ENCODE measurements around the gene TMEM100. TPM values are rescaled to one million over a fixed set of nuclear protein-coding genes. Genes with fewer than 3 reads are reported as not detected.
"Not testable (repeated sequence)": the region's sequence is repeated elsewhere in the genome, so short reads cannot be mapped to it uniquely, and the experiment has no call there.

The TMEM100 gene
- polyA plus RNA-seq, 4 donors, result 62.3 to 88.6 (median 72.1) TPM

DNA sequence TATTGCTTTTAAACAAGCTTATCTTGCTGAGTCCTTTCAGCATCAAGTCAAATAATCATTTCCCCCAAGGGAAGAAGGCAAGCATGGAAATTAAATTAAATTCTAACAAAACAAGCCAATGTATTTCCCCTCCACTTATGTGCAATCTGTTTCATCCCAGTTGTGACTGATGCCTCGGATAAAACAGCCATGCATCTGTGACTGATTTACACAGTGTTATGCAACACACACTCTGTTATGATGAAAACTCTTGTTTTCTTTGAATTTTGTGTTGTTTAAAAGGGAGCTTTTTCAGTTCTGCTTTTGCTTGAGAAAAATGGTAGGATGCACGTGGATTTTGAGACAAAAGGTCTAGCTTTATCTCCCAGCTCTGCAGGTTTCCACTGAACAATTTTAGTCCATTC lies 32.6 kb downstream of the TMEM100 start:
- no peak for DNase-seq (ENCODE audit: low read depth in 4 of 4, low spot score in 3 of 4)

- no peak for DNase-seq (ENCODE audit: low read depth in 4 of 4, low spot score in 3 of 4)
These were observed 33.0 kb downstream of the TMEM100 start for GRCh38 chr17:55689672-55690071.

DNA sequence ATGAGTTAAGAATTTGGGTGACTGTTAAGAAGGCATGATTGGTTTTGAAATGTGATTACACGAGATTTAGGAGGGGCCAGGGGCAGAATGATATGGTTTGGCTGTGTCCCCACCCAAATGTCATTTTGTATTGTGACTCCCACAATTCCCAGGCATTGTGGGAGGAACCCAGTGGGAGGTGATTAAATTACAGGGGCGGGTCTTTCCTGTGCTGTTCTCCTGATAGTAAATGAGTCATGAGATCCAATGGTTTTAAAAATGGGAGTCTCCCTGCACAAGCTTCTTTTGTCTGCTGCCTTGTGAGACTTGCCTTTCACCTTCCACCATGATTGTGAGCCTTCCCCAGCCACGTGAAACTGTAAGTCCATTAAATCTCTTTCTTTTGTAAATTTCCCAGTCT lies 34.6 kb downstream of the TMEM100 start:
- DNase-seq (ENCODE audit: low read depth in 4 of 4, low spot score in 3 of 4), result no peak

DNA sequence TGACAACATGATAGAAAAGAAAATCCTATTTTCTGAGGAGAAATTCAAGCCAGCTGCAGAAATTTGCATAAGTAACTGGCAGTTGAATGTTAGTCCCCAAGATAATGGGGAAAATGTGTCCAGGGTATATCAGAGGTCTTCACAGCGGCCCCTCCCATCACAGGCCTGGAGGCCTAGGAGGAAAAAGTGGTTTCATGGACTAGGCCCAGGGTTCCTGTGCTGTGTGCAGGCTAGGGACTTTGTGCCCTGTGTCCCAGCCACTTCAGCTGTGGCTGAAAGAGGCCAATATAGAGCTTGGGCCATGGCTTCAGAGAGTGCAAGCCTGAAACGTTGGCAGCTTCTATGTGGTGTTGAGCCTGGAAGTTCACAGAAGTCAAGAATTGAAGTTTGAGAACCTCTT lies 35.6 kb downstream of the TMEM100 start:
- DNase-seq (ENCODE audit: low read depth in 4 of 4, low spot score in 3 of 4), result no peak

GRCh38 chr17:55683550-55684315 lies 38.9 kb downstream of the TMEM100 start:
- no peak for DNase-seq (ENCODE audit: low read depth in 4 of 4, low spot score in 3 of 4)

DNA sequence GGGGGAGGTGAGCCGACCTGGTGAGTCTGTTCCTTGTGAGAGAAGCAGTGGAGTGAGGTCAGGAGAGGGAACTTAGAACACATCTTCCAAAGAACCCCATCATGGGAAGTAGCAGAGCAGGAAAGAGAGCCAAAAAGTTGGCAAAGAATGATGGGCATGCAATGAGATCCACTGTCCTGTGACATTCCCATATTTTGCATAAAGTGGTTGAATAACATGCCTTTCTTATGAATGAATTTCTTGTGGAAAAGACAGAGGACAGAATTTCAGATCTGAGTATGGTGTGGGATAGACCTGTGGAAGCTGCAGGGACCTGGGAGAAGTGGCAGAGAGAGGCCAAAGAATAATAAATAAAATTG lies 41.3 kb downstream of the TMEM100 start:
- DNase-seq (ENCODE audit: low read depth in 4 of 4, low spot score in 3 of 4), result no peak

GRCh38 chr17:55680686-55681341 lies 41.9 kb downstream of the TMEM100 start:
- DNase-seq (ENCODE audit: low read depth in 4 of 4, low spot score in 3 of 4), result no peak

GRCh38 chr17:55677446-55677845 lies 45.2 kb downstream of the TMEM100 start:
- no peak for DNase-seq (ENCODE audit: low read depth in 4 of 4, low spot score in 3 of 4)

DNA sequence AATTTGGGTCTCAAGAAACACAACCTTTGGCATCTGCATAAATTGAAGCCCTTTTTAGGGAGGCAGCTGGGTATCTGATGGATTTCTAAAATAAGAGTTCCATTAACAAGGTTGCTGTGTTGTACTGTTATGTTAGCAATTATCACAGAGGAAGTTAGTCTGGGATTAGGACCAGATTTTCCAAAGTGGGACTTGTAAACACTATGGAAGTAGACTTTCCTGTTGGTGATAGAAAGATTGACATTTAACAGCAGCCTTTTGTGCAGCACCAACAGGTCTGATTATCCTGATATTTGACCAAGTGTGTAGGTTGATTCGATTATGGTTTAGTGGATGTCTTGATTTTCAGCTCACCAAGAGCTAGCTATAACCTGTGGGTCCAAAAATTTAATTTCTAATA lies 46.4 kb downstream of the TMEM100 start:
- no peak for DNase-seq (ENCODE audit: low read depth in 4 of 4, low spot score in 3 of 4)

DNA sequence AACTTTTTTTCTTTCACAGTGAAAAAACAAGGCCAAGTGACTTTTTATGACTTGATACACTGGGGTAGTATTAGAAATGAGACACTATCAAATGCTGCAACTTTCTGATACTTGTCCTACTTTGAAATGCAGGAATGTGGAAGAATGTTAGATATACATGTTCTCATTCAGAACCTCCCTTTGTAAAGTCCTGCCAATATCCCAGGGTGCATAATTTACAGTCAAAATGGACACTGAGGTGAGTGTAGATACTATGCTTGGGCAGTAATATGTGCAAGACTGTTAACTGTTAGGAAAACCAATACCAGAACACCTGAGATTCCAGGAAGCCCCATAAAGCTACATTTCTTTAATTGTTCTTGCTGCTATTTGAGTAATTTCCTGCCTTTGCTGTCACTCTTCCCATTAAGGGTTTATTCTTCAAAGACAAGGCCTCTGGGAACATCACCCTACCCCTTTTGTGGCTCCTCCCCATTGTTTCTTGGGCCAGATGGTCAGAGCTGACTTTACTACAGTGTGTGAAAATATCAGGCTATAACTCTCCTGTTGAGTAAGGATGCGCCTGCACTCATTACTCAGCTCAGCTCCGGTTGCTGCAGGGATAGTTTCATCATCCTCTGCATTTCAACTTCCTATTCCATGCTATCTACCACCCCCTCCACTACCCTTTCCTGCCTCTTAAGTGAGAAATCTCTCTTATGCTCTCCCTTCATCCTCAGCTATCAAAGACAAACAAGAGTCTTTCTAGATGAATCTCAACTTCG lies 48.7 kb downstream of the TMEM100 start:
- no peak for DNase-seq (ENCODE audit: low read depth in 4 of 4, low spot score in 3 of 4)

GRCh38 chr17:55672585-55673501 lies 49.8 kb downstream of the TMEM100 start:
- DNase-seq (ENCODE audit: low read depth in 4 of 4, low spot score in 3 of 4), result no peak

- not testable (repeated sequence) for DNase-seq (ENCODE audit: low read depth in 4 of 4, low spot score in 3 of 4)
These were observed 50.7 kb downstream of the TMEM100 start for GRCh38 chr17:55672010-55672409.

Other genes starting within 250 kb of the TMEM100 start
- gene SMIM36, start 211.4 kb downstream of the TMEM100 start, polyA plus RNA-seq (ENCODE audit: insufficient read length in 4 of 4), result under 1 TPM in 2 of 4 donors, not detected in 2; 0.07 to 0.27 TPM
- 10 to 100 TPM; 19.0 to 31.6 (median 29.5) TPM for gene PCTP, start 28.2 kb upstream of the TMEM100 start, polyA plus RNA-seq (ENCODE audit: insufficient read length in 4 of 4)

All from left renal pelvis (tissue), 4 donors.